SK-N-MC (cell line): ENCODE measurements around the gene EIF2A.

ENCODE experiments used
- DNase-seq: peaks from one replicate; pipeline ENCODE4 v3.0.0-alpha.2; 2011; ENCODE audit warnings: low read depth, low spot score
- H3K27ac ChIP-seq: fragments of 200-600 bp; sonication (generic); 2 replicates; pipeline ENCODE4 v1.5.1; 2016; ENCODE audit warnings: mixed run types
- H3K36me3 ChIP-seq: fragments of 200-600 bp; sonication (generic); 2 replicates; pipeline ENCODE4 v1.6.1; 2017; ENCODE audit warnings: antibody characterized with exemption, low read length, mixed read lengths; ENCODE audit not compliant: insufficient read depth
- H3K4me3 ChIP-seq: fragments of 200-600 bp; sonication (generic); 2 replicates; pipeline ENCODE4 v1.5.1; 2016
- H3K9ac ChIP-seq: fragments of 200-600 bp; sonication (generic); 2 replicates; pipeline ENCODE4 v1.8.0; 2017; ENCODE audit warnings: mixed run types, mixed read lengths; ENCODE audit not compliant: insufficient read length
- H3K9me3 ChIP-seq: fragments of 200-600 bp; sonication (generic); 2 replicates; pipeline ENCODE4 v1.6.1; 2017; ENCODE audit warnings: low read depth, mild to moderate bottlenecking, antibody characterized with exemption, low read length, moderate library complexity, mixed read lengths
- EZH2 ChIP-seq: fragments of 200-600 bp; sonication (generic); IDR thresholded peaks from one replicate; pipeline ENCODE4 v1.6.1; 2017; ENCODE audit warnings: antibody characterized with exemption
- FOXP2 ChIP-seq: optimal IDR thresholded peaks from 2 replicates; pipeline ENCODE3; 2011; ENCODE audit warnings: mild to moderate bottlenecking, moderate library complexity; ENCODE audit not compliant: insufficient read depth; ENCODE audit errors: extremely low read length, control extremely low read depth
- POLR2AphosphoS5 ChIP-seq: IDR thresholded peaks from 2 replicates; pipeline ENCODE4 v1.6.1; 2012; ENCODE audit warnings: mild to moderate bottlenecking, low read depth, low read length, borderline replicate concordance

EIF2A gene

GRCh38 chr3:150602426-150603152 lies 56.0 kb downstream of the EIF2A start:
- TF ChIP-seq EZH2 (no peak), POLR2AphosphoS5 (no peak), FOXP2 (no peak)
- H3K4me3 ChIP-seq = peak overlapping the region; percentile 88
- peak overlapping the region; percentile 89 for H3K9ac ChIP-seq
- DNase-seq = no peak
- H3K9me3 ChIP-seq = no peaks in the 10 kb centered on the region; the same call in 1 of the 2 replicates
- H3K27ac ChIP-seq = peak overlapping the region; percentile 64; the same call in 1 of the 2 replicates
- H3K36me3 ChIP-seq = peaks cover 27% of the 10 kb centered on the region

GRCh38 chr3:150603153-150603979 lies 56.8 kb downstream of the EIF2A start, which contains the start of gene SELENOT:
SELENOT (plus strand) TSS chr3:150603321; CDS start chr3:150603363, 42 bp downstream.
- peak within 1 kb of the TSS; percentile 73 for H3K27ac ChIP-seq
- H3K9me3 ChIP-seq = no peaks in the 10 kb centered on the region; the same call in 1 of the 2 replicates
- H3K4me3 ChIP-seq = peak within 1 kb of the TSS; percentile 88
- H3K9ac ChIP-seq = peak within 1 kb of the TSS; percentile 89
- DNase-seq = peak; percentile 82
- TF ChIP-seq POLR2AphosphoS5 (peak; percentile 100), FOXP2 (peak; percentile 45), EZH2 (no peak)
- peaks cover 35% of the 10 kb centered on the region for H3K36me3 ChIP-seq

GRCh38 chr3:150603980-150604319 lies 57.4 kb downstream of the EIF2A start:
- H3K4me3 ChIP-seq = peak overlapping the region; percentile 88
- peak overlapping the region; percentile 89 for H3K9ac ChIP-seq
- H3K36me3 ChIP-seq = peaks cover 41% of the 10 kb centered on the region
- no peaks in the 10 kb centered on the region; the same call in 1 of the 2 replicates for H3K9me3 ChIP-seq
- TF ChIP-seq POLR2AphosphoS5 = no peak
- TF ChIP-seq FOXP2 = no peak
- TF ChIP-seq EZH2 = no peak
- DNase-seq = no peak
- H3K27ac ChIP-seq = peak overlapping the region; percentile 73

- H3K27ac ChIP-seq = no peak overlapping the region
- peaks cover 48% of the 10 kb centered on the region for H3K36me3 ChIP-seq
- no peaks in the 10 kb centered on the region; the same call in 1 of the 2 replicates for H3K9me3 ChIP-seq
- no peak overlapping the region for H3K9ac ChIP-seq
- H3K4me3 ChIP-seq = no peak overlapping the region
- no peak for TF ChIP-seq FOXP2
- no peak for TF ChIP-seq EZH2
- TF ChIP-seq POLR2AphosphoS5 = no peak
- no peak for DNase-seq
Observed at GRCh38 chr3:150605998-150606641, 59.5 kb downstream of the EIF2A start.

- Histone ChIP-seq H3K36me3 (peaks cover 62% of the 10 kb centered on the region), H3K27ac (peak overlapping the region; percentile 27)
Observed at GRCh38 chr3:150607267-150608065, 60.9 kb downstream of the EIF2A start.

GRCh38 chr3:150609988-150610387 lies 63.4 kb downstream of the EIF2A start:
- TF ChIP-seq POLR2AphosphoS5 (no peak), EZH2 (no peak), FOXP2 (no peak)
- no peak overlapping the region for H3K4me3 ChIP-seq
- no peak for DNase-seq
- H3K9ac ChIP-seq = no peak overlapping the region
- H3K36me3 ChIP-seq = peaks cover 80% of the 10 kb centered on the region
- peaks cover 5% of the 10 kb centered on the region; the same call in 1 of the 2 replicates for H3K9me3 ChIP-seq
- H3K27ac ChIP-seq = no peak overlapping the region

More at GRCh38 chr3:150607267-150608065, 60.9 kb downstream of the EIF2A start:
- no peak overlapping the region for H3K9ac ChIP-seq
- H3K4me3 ChIP-seq = peak overlapping the region; percentile 36
- DNase-seq = no peak
- TF ChIP-seq POLR2AphosphoS5 (no peak; the same call in 1 of the 2 replicates), FOXP2 (no peak), EZH2 (no peak)
- no peaks in the 10 kb centered on the region; the same call in 1 of the 2 replicates for H3K9me3 ChIP-seq

GRCh38 chr3:150610785-150611184 lies 64.2 kb downstream of the EIF2A start:
- peaks cover 5% of the 10 kb centered on the region; the same call in 1 of the 2 replicates for H3K9me3 ChIP-seq
- H3K9ac ChIP-seq = no peak overlapping the region
- no peak overlapping the region for H3K4me3 ChIP-seq
- TF ChIP-seq POLR2AphosphoS5 = no peak
- TF ChIP-seq FOXP2 = no peak
- no peak for TF ChIP-seq EZH2
- H3K27ac ChIP-seq = no peak overlapping the region
- H3K36me3 ChIP-seq = peaks cover 72% of the 10 kb centered on the region
- no peak for DNase-seq
